ENCODE results near the gene MTCH2.

Gene MTCH2

DNA sequence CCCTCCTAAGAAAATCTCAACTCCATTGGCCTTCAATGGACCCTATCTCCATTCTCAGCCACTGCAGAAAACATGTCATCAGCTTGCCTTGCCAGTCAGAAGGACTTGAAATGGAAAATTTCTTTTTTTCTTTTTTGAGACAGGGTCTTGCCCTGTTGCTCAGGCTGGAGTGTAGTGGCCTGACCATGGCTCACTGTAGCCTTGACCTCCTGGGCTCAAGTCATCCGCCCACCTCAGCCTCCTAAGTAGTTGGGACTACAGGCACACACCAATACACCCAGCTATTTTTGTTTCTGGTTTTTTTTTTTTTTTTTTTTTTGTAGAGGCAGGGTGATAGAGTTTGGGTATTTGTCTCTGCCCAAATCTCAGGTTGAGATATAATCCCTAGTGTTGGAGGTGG, 43.8 kb upstream of the MTCH2 start:
- DNase-seq (ENCODE audit: low read depth) = no peak

DNA sequence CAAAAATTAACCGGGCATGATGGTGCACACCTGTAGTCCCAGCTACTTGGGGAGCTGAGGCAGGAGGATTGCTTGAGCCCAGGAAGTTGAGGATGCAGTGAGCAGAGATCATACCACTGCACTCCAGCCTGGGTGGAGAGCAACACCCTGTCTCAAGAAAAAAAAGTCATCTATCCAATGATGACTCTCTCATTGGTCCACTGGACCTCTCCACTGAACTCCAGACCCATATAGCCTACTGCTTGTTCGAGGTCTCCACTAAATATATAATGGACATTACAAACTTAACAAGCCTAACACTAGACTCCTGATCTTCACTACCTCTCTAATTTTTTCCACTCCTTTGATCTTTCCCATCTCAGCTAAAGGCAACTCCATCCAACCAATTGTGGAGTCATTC, 33.5 kb upstream of the MTCH2 start:
- DNase-seq (ENCODE audit: low read depth) = no peak
- TF ChIP-seq POLR2A (IDR thresholded peaks at IDR 0.05; ENCODE audit: extremely low read depth, insufficient read length) = no peak
- TF ChIP-seq, protein P1, sequence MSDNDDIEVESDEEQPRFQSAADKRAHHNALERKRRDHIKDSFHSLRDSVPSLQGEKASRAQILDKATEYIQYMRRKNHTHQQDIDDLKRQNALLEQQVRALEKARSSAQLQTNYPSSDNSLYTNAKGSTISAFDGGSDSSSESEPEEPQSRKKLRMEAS (IDR thresholded peaks at IDR 0.05; ENCODE audit: low read depth, low read length) = no peak
- TF ChIP-seq CTCF (IDR thresholded peaks at IDR 0.05; ENCODE audit: low read depth, low read length) = no peak
- no peak for TF ChIP-seq MYC (IDR thresholded peaks at IDR 0.05; ENCODE audit: low read depth, low read length)
- no peak overlapping the region for H3K4me3 ChIP-seq (ENCODE audit: low read depth, low read length)

More for the DNA sequence above, 43.8 kb upstream of the MTCH2 start:
- TF ChIP-seq, protein P1 (IDR thresholded peaks at IDR 0.05; ENCODE audit: low read depth, low read length) = no peak
- TF ChIP-seq POLR2A (IDR thresholded peaks at IDR 0.05; ENCODE audit: extremely low read depth, insufficient read length) (no peak), CTCF (IDR thresholded peaks at IDR 0.05; ENCODE audit: low read depth, low read length) (no peak), MYC (IDR thresholded peaks at IDR 0.05; ENCODE audit: low read depth, low read length) (no peak)
- no peak overlapping the region for H3K4me3 ChIP-seq (ENCODE audit: low read depth, low read length)

DNA sequence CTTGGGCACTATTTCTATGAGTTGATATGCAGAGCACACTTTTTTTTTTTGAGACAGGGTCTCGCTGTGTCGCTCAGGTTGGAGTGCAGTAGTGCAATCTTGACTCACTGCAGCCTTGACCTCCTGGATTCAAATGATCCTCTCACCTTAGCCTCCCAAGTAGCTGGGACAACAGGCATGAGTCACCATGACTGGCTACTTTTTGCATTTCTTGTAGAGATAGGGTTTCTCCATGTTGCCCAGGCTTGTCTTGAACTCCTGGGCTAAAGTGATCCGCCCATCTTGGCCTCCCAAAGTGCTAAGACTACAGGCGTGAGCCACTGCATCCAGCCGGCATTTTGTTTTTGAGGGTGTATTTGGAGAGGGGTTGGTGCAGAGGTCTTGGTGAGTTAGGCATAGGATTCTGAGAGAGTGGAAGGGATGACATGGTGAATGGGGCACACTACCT, 29.9 kb upstream of the MTCH2 start:
- H3K4me3 ChIP-seq (ENCODE audit: low read depth, low read length) = no peak overlapping the region
- peak; percentile 9 for DNase-seq (ENCODE audit: low read depth)
- TF ChIP-seq, protein P1 (IDR thresholded peaks at IDR 0.05; ENCODE audit: low read depth, low read length) = no peak
- TF ChIP-seq CTCF (IDR thresholded peaks at IDR 0.05; ENCODE audit: low read depth, low read length) (no peak), MYC (IDR thresholded peaks at IDR 0.05; ENCODE audit: low read depth, low read length) (no peak), POLR2A (IDR thresholded peaks at IDR 0.05; ENCODE audit: extremely low read depth, insufficient read length) (no peak)

DNA sequence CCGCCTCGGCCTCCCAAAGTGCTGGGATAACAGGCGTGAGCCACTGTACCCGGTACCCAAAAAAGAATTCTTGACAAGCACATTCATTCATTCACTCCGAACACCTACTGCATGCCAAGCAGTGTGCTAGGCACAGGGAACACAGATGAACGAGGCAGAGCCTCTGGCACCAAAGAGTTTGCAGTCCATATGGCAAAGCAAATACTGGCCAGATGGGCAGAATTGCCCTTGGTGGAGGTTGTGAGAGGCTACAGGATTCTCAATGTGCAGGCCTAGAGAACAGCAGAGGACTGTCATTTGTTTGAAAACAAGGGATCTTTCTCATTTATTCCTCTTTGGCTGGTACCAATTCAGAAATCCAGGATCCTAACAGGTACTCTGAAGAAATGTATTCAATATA, 27.5 kb upstream of the MTCH2 start:
- no peak overlapping the region for H3K4me3 ChIP-seq (ENCODE audit: low read depth, low read length)
- no peak for DNase-seq (ENCODE audit: low read depth)
- TF ChIP-seq POLR2A (IDR thresholded peaks at IDR 0.05; ENCODE audit: extremely low read depth, insufficient read length) (no peak), CTCF (IDR thresholded peaks at IDR 0.05; ENCODE audit: low read depth, low read length) (no peak), MYC (IDR thresholded peaks at IDR 0.05; ENCODE audit: low read depth, low read length) (no peak)
- TF ChIP-seq, protein P1 (IDR thresholded peaks at IDR 0.05; ENCODE audit: low read depth, low read length) = no peak

GRCh38 chr11:47668665-47669064, 26.3 kb upstream of the MTCH2 start:
- TF ChIP-seq MYC (IDR thresholded peaks at IDR 0.05; ENCODE audit: low read depth, low read length) (no peak), CTCF (IDR thresholded peaks at IDR 0.05; ENCODE audit: low read depth, low read length) (no peak), POLR2A (IDR thresholded peaks at IDR 0.05; ENCODE audit: extremely low read depth, insufficient read length) (no peak)
- TF ChIP-seq, protein P1 (IDR thresholded peaks at IDR 0.05; ENCODE audit: low read depth, low read length) = no peak
- DNase-seq (ENCODE audit: low read depth) = no peak
- no peak overlapping the region for H3K4me3 ChIP-seq (ENCODE audit: low read depth, low read length)
